H4 (cell line): Measurements from ENCODE around the gene TSSC4. TPM values are rescaled to one million over a fixed set of nuclear protein-coding genes. Genes with fewer than 3 reads are reported as not detected.

Experiments used
- DNase-seq: peaks from one replicate; pipeline ENCODE4 v3.0.0-alpha.2; 2015; ENCODE audit warnings: low spot score
- total RNA-seq: library from RNA; depleted of rRNA; stranded (reverse); fragments of >200 nt; shearing (Covaris generic); gene quantifications from 2 replicates; pipeline ENCODE4 v1.2.3, GENCODE V29; 2014

TSSC4 gene
- total RNA-seq, 1 experiment from 2014 or later, result 32.8 TPM

DNA sequence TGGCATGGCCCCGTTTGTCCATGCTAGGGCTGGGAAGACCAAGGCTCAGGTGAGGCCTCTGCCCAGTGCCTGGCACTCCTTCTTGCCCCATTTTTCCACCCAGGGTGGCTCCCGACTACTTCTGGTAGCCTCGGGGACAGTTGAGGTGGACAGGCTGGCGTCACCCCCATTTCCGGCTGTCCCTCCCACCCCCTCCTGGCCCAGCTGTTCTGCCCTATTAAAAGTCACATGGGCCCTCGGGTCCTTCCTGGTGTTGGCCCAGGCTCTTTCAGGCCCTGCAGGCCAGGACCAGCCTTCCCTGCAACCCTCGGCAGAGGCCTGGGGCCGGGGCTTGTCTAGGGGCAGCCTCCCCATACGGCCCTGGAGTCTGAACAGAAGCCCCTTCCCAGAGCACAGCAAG, 14.0 kb upstream of the TSSC4 start:
- DNase-seq, result no peak

DNA sequence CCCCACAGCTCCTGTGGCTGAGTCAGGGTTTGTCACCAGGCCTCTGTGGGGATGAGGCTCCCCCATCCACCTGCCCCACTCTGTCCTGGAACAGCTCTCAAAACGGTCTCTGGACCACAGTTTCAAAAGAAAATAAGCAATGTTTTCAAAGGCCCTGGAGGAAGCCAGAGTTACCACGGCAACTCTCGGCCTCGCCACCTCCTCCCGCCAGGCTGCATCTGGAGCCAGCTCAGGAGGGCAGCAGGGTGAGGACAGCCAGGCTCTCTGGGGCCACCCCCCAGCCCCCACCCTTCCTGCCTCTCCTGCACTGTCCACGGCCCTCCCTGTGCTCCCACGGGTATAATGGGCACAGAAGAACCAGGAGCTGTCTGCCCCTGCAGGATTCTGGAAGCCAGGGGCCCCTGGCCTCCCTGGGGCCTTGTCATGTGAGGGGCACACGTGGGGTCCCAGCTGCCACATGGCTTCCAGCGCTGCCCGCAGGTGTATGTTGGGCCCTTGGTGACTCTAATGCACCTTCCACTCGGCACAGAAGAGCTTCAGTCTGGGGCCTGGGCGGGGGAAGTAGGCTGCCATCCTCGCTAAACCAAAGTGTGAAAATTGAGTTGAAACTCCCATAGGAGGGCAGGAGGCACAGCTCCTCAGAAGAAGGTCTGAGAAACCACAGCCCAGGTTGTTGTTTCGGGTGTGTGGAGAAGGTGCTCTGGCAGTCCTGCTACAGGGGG, 13.1 kb upstream of the TSSC4 start:
- DNase-seq, result no peak

DNA sequence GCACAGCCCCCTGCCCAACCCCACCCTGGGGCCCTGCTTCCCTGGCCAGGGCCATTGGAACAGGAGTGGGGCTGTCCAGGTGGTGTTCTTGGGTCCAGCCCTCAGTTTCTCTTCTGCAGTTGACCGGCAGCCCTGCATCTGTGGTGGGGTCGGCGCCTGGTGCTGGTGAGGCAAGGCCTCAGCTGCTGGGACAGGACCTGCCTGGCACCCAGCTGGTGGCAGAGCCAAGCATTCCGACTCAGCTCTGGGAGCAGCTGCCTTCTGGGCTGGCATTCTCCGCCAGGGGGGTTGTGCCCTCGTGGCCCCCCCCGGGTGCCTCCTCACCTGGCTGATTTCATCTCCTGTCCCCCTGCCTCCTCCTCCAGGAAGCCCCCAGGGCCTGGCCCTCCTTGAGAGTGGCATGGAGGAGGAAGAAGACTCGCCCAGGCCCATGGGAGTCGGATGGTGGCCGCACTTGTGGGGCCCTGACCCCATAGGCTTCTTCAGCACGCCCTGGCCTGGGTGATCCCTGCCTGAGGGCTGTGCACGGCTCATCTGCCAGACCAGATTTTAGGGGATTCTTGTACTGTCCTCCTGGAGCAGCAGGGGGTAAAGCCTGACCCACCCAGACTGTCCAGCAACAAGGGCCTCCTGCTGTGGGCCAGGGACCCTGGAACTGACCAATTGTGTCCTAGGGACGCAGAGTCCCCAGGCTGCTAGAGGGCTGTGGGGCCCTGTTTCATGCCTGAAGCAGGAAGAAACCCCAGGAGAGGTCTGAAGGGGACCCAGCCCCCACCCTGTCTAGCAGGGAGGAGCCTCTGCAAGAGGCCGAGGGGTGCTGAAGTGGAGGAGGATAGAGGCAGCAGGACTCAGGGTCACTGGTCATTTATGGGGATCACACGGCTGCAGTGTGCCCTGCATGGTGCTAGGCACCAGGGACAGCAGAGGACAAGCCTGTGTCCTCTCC, 11.8 kb upstream of the TSSC4 start:
- no peak for DNase-seq

DNA sequence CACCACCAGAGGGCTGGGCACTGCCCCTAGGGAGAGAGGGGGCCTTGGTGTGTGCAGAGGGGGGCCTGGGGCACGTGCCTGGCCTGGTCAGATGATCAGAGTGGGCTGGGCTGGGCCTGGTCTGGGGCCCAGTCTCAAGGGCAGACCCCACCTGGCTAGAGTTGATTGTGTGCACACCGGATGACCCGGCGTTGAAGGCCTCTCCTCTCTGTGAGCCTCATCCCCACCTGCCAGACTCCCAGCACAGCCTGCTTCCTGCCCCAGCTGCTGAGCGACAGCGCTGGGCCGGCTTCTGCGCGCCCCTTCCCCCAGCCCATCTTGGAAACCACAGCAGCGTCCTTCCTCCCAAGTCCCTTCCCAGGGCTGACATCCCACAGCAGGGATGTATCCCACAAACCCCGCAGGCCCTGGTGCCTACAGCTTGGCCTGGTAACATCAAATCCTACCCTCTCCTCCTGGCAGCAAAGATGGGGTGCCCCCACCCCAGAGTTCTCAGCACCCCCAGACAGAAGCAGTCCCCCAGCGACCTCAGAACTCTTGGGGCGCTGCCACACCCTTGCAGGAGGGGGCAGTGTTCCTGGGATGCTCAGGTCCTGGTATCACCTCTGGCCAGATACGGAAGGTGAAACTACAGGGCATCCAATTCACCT, 11.0 kb upstream of the TSSC4 start:
- no peak for DNase-seq

DNA sequence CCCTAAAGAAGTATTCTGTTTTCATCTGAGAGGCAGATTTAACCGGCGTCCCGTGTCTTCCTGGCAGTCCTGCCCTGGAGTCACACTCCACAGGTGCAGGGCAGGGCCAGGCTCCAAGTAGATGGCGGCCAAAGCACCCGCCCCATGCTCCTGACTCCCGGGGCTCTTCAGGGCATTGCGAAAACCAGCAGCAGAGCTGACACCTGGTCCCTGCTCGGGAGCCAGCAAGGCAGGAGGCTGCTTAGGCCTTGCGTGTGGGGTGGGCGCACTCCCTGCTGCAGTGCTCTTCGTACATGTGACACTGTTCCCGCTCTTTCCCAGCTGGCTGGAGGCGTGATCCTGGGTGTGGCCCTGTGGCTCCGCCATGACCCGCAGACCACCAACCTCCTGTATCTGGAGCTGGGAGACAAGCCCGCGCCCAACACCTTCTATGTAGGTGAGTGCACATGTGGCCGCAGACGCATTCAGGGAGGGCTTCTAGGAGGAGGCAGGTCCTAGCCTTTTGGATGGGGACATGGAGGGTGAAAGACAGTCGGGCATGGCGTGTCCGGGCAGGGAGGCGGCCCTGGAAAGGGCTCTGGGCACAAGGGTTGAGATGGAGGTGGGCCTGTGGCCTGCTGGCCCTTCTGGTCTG, 10.3 kb upstream of the TSSC4 start:
- no peak for DNase-seq

DNA sequence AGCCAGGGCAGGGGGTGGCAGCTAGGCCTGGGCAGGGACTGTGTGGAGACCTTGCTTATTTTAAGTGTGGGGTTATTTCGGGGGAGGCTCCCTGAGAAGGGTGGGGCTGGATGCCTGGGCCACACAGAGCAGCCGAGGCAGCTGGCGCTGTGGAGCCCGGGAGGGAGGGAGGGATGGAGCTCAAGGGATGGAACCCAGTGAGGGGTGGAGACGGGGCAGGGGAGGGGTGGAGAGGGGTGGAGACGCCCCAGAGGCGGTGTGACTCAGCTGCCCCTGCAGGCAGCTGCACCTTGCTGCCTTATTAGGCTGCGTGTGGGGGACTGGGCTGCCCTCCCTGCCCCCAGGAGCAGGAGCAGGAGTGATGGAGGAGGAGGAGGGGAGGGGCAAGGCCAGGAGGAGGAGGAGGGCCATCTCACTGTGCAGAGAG, 9.8 kb upstream of the TSSC4 start:
- no peak for DNase-seq

DNA sequence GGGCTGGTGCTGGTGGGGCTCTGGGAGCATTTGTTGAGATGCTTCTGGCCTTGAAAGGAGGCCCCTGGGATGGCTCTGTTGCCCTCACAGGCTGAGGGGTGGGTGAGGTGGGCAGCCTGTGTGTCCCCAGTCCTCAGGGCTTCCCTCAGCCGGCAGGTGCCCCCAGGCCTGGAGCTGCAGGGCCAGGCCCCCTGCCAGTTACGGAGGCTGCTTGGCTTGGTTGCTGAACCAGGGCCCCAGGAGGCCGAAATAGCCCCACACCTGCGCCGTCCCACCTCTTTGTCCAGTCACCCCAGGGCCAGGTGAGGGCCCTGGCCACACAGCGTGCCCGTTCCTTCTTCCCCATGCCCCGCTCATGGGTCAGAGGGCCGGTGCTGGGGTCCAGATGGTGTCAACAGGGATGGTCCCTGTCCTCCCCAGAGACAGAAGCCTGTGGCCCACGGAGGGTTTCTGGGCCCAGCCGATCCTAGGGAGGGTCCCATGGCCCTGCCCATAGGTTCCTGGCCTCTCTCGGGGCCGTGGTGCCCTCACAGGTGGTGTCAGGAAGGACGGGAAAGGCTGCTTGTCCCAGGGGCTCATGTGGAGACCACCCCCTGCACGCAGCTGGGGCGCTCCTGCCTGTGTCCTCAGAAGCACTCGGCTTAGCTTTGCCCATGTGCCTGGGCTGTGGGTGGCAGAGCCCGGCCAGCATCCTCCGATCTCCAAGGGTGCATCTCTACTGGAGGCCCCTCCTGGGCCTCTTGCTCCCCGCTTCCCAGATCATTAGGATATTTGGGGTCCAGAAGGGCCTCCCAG, 9.2 kb upstream of the TSSC4 start:
- DNase-seq, result no peak

DNA sequence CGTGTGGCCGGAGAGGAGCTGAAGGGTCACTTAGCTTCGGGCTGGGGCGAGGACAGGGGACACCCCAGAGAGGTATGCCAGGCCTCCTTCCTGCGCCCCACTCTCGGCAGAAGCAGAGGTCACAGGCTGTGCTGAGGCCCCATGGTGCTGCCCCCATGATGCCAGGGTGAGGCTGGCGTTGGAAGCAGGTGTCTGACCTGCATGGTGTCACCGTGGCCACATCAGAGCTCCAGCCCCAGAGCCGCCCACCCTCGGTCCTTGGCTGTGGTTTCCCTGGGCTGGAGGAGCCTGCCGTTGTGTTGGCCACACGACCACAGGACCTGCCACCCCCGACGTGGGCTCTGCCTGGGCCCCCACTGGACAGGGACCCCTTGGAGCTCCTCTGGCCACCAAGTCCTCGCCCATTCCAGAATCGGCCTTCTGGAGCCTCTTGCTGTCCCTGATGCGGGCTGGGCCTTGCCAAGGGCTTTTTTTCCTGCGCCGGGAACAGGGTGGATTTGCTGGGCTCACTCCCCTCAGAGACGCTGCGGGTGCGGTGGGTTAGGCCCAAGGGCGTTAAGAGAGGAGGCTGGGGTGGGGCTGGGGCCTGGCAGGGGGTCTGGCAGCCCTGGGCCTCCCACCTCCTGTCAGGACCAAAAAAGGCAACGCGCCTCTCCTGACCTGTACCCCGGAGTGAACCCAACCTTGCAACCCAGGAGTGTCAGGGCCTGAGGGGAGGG, 8.2 kb upstream of the TSSC4 start:
- no peak for DNase-seq

DNA sequence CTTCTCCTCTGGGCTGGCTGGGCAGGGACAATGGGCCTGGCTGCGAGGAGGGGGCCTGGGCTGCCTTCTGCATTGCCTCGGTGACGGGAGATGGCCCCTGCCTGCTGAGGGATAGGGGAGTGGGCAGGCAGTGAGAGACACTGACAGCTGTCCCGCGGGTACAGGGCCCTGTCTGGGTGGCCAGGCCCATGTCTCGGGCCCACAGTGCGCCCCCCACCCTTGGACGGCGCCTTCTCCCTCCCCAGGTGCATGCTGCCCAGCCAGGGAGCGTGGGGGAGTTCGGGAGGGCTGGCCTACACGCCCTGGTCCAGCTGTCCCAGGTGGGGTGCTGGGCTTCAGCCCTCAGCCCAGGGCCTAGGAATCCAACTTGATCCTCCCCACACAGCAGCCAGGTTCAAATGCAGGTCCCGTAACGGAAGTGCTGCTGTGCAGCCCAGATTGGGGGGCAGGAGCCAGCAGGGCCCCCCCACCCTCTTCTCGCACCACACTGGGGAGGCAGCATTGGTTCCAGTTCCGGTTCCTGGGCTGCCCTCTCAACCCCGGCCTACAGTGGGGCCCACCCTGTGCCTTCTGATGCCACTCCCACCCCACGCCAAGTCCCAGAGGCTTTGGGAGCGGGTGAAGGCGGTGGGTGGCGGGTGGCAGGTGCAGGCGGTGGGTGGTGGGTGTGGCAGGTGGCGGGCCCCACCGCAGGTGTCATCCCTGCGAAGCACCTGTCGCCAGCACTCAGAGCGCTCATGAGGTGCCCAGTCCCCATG, 7.3 kb upstream of the TSSC4 start:
- no peak for DNase-seq

DNA sequence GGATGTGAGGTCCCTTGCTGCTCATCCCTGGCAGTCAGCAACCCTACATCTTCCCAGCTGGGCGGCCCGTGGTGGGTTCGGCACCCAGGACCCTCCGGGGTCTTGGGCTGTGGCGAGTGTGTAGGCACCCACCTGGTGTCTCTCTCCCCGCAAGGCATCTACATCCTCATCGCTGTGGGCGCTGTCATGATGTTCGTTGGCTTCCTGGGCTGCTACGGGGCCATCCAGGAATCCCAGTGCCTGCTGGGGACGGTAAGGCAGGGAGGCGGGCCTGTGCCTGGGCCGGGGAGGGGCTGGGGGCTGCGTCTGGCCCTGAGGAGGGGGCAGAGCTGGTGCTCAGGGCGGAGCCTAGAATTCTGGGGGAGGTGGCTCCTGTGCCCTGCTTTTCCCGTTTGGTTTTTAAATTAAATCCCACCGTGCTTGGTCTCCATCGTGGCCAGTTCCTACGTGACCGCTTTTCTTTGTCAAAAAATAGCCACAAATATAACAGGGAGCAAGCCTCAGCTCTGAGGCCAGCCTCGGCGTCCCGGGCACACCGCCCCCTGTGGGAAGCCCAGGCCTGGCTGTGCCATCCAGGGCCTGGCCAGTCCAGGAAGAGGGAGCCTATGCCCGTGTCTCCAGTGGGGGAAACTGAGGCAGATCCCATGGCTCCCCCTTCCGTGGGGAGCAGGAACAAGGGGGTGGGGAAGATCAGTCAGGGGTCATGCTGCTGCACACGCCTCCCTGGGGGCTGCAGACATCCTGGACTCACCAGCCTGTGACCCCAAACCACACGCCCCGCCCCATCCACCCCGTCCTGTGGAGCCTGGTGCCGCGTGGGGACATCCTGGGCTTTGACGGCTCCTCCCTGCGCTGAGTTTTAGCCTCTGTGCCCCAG, 6.4 kb upstream of the TSSC4 start:
- DNase-seq, result no peak

DNA sequence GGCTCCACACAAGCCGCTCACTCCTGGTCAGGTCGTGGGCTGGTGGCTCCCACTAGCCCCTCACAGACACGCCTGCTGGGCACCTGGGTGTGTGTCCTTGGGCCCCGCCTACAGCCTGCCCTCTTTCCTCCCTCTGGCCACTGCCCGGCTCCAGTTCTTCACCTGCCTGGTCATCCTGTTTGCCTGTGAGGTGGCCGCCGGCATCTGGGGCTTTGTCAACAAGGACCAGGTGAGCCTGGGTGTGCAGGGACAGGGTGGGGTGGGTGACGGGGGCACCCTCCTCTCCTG, 5.8 kb upstream of the TSSC4 start:
- DNase-seq, result no peak

DNA sequence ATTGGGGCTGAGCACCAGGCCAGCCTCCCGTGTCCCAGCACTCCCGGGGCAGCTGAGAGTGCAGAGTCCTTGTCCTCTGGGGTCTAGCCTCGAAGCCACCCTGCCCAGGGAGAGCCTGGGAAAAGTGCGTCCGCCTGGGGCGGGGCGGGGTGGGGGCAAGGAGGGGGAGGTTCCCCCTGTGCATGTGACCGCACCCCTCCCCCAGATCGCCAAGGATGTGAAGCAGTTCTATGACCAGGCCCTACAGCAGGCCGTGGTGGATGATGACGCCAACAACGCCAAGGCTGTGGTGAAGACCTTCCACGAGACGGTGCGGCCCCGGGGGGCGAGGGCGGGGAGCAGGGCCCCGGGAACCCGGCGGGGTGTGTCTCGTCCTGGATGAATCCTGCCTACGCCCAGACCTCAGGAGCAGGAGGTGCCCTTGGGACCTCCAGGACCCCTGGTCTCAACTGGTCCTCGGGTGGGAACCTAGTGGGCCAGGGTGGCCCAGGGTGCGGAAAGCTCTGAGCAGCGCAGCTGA, 5.3 kb upstream of the TSSC4 start:
- no peak for DNase-seq

DNA sequence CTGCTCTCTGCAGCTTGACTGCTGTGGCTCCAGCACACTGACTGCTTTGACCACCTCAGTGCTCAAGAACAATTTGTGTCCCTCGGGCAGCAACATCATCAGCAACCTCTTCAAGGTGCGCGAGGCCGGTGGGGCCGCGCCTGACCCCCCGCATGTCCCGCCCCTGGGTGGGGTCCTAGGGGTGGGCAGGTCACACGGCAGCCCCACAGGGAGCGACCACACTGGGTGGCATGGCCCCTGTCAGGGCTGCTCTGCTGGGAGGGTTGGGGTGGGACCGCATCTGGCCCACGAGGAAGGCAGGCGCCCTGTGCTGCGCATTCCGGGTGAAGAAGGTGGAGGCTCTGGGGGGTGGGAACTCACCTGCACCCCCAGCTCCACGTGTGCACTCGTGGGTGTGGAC, 4.7 kb upstream of the TSSC4 start:
- DNase-seq, result no peak

DNA sequence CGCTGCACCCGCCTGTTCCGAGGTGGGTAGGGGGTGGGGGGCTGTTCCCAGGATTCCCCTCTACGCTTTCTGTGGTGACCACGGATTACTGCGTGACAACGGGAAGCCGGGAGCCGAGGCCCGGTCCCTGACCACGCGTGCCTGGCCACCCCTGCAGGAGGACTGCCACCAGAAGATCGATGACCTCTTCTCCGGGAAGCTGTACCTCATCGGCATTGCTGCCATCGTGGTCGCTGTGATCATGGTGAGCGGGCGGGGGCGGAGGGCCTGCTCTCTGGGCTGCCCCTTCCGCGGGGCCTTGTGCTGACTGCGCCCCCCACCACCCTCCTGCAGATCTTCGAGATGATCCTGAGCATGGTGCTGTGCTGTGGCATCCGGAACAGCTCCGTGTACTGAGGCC, 4.1 kb upstream of the TSSC4 start:
- no peak for DNase-seq

DNA sequence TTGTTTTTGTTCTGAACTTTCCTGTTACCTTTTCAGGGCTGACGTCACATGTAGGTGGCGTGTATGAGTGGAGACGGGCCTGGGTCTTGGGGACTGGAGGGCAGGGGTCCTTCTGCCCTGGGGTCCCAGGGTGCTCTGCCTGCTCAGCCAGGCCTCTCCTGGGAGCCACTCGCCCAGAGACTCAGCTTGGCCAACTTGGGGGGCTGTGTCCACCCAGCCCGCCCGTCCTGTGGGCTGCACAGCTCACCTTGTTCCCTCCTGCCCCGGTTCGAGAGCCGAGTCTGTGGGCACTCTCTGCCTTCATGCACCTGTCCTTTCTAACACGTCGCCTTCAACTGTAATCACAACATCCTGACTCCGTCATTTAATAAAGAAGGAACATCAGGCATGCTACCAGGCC, 3.5 kb upstream of the TSSC4 start:
- no peak for DNase-seq

DNA sequence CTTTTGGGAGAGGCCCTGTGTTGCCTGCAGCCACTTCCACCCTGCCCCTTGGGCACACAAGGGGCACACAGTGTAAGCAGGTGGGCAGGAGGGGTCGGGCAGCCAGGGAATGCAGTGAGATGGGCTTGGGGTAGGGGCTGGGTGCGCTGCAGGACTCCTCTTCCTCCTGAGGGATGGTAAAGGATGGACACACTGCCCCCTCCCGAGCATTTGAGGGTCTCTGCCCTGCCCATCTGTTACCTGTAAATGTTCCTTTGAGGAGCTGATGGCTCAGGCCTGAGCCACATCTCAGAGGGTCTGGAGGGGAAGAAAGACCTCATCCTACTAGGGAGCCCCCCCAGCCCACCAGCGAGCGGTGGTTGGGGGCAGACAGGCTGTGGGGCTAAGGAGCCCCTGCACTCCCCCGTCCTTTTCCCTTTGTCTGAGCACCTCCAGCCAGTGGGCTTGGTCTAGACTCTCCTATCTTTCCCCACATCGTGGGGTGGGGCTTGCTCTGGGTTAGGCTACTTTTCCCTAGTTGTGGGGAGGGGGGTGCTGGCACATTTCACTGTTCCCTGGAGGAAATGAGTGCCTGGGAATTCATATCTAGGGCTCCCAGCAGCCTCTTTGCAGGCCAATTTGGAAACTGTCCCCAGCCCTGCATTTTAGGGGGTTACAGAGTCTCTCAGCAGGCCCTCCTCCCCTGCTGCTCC, 1.7 kb upstream of the TSSC4 start:
- DNase-seq, result no peak

DNA sequence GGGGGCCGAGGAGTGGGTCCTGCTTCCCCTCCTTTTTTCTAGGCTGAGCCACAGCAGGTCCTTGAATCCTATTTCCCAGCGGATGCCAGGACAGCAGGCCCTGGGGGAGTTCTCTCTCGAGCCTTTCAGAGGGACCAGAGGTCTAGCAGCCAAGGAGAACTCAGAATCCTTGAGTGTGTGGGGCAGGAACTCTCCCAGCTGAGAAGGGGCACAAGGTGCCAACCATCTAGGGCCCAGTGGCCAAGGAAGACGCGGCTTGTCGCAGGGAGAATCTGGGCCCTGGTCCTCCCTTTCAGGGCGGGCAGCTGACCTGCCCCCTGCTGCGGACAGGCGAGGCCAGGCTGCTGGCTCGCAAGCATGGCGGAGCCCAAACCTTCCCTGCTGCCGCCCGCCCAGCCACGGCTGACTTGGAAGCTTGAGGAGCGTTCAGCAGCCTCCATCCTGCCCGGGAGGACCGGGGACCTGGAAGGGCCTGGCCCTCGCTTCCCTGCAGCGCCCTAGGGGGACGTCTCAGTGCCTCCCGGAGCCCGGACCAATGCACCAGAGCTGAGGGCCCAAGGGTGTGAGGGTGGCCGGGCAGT, 972 bp upstream of the TSSC4 start:
- no peak for DNase-seq
